GM18873 (cell line): ENCODE data around the gene FSD2.
"Not testable (repeated sequence)": the region's sequence is repeated elsewhere in the genome, so short reads cannot be mapped to it uniquely, and the experiment has no call there.

Experiments
- ATAC-seq: cut with Tn5 transposase; IDR thresholded peaks from one replicate; pipeline ENCODE4 v1.9.1; 2021; ENCODE audit warnings: mild to moderate bottlenecking, moderate library complexity, moderate number of reproducible peaks; ENCODE audit not compliant: unreplicated experiment, low FRiP score

The FSD2 gene

GRCh38 chr15:82748315-82748714 is 57.6 kb downstream of the FSD2 start:
- no peak for ATAC-seq

- no peak for ATAC-seq
Observed at GRCh38 chr15:82743810-82744209, 62.1 kb downstream of the FSD2 start.

GRCh38 chr15:82742134-82742533 is 63.7 kb downstream of the FSD2 start:
- ATAC-seq, result no peak

- no peak for ATAC-seq
Observed at GRCh38 chr15:82739086-82739485, 66.8 kb downstream of the FSD2 start.

GRCh38 chr15:82737975-82738374 is 67.9 kb downstream of the FSD2 start:
- no peak for ATAC-seq

- ATAC-seq, result no peak
Observed at GRCh38 chr15:82731527-82731926, 74.3 kb downstream of the FSD2 start.

GRCh38 chr15:82730022-82730530 is 75.8 kb downstream of the FSD2 start:
- no peak for ATAC-seq

- no peak for ATAC-seq
Observed at GRCh38 chr15:82726816-82727215, 79.1 kb downstream of the FSD2 start.

GRCh38 chr15:82715003-82715402 is 90.9 kb downstream of the FSD2 start:
- ATAC-seq, result no peak

- no peak for ATAC-seq
Observed at GRCh38 chr15:82714016-82714415, 91.9 kb downstream of the FSD2 start.

- no peak for ATAC-seq
Observed at GRCh38 chr15:82712036-82712435, 93.8 kb downstream of the FSD2 start.

GRCh38 chr15:82710926-82711490 is 94.9 kb downstream of the FSD2 start:
- ATAC-seq, result no peak

GRCh38 chr15:82710208-82710555 is 95.7 kb downstream of the FSD2 start:
- no peak for ATAC-seq

- no peak for ATAC-seq
Observed at GRCh38 chr15:82709421-82710207, 96.3 kb downstream of the FSD2 start, which contains the start of gene AP3B2. Gene AP3B2, minus strand, starts transcription at chr15:82709875. Its CDS starts 169 bp downstream, at chr15:82709706.

GRCh38 chr15:82709081-82709420 is 96.8 kb downstream of the FSD2 start:
- ATAC-seq, result no peak

- ATAC-seq, result not testable (repeated sequence)
Observed at GRCh38 chr15:82705856-82706255, 100.0 kb downstream of the FSD2 start.
